Ectodermal cell (in vitro differentiated cells): ENCODE measurements around the gene DNAJB14.

Experiments used
- H3K27ac ChIP-seq: 2 replicates; pipeline ENCODE4 v1.7.0; 2013; ENCODE audit warnings: mild to moderate bottlenecking, low read depth, low read length; ENCODE audit not compliant: insufficient read depth, poor library complexity, severe bottlenecking
- H3K27me3 ChIP-seq: 2 replicates; pipeline ENCODE4 v1.7.0; 2013; ENCODE audit warnings: mild to moderate bottlenecking, low read length; ENCODE audit not compliant: insufficient read depth, control insufficient read depth, poor library complexity, severe bottlenecking
- H3K36me3 ChIP-seq: one replicate; pipeline ENCODE4 v1.7.0; 2013; ENCODE audit warnings: low read length; ENCODE audit not compliant: control insufficient read depth, insufficient read depth
- H3K4me1 ChIP-seq: one replicate; pipeline ENCODE4 v1.7.0; 2013; ENCODE audit warnings: low read length; ENCODE audit not compliant: control insufficient read depth, insufficient read depth
- H3K4me3 ChIP-seq: 2 replicates; pipeline ENCODE4 v1.7.0; 2013; ENCODE audit warnings: low read depth, low read length, control low read depth; ENCODE audit not compliant: insufficient read depth
- H3K9me3 ChIP-seq: 2 replicates; pipeline ENCODE4 v1.7.0; 2013; ENCODE audit warnings: mild to moderate bottlenecking, low read length, moderate library complexity; ENCODE audit not compliant: control insufficient read depth
- WGBS, 2 experiments: methylation state at CpG; one replicate each; pipeline ENCODE4 v1.1.7; 2013; ENCODE audit warnings: missing lambda C conversion rate in 2 of 2; 5-methylcytosine and 5-hydroxymethylcytosine counted together

Gene DNAJB14

DNA sequence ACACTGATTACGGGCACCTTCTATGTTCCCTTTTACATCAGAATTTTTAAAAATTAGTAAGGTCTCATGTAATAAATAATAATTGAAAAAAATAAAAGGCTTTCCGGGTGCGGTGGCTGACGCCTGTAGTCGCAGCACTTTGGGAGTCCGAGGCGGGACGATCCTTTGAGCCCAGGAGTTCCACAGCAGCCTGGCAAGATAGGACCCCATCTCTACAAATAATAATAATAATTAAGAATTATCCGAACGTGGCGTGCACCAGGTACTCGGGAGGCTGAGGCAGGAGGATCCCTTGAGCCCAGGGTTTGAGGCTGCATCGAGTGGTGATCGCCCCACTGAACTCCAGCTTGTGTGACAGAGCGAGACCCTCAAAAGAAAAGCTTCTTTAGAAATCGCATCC is 51.4 kb downstream of the DNAJB14 start:
- Histone ChIP-seq H3K36me3 (no peaks in the 10 kb centered on the region), H3K9me3 (no peaks in the 10 kb centered on the region), H3K4me3 (peak overlapping the region; percentile 85), H3K4me1 (peaks cover 6% of the 10 kb centered on the region), H3K27me3 (no peaks in the 10 kb centered on the region), H3K27ac (no peak overlapping the region)
- 92 to 93% methylated on average over 8 to 16 of the region's 16 CpGs for WGBS, 2 experiments

DNA sequence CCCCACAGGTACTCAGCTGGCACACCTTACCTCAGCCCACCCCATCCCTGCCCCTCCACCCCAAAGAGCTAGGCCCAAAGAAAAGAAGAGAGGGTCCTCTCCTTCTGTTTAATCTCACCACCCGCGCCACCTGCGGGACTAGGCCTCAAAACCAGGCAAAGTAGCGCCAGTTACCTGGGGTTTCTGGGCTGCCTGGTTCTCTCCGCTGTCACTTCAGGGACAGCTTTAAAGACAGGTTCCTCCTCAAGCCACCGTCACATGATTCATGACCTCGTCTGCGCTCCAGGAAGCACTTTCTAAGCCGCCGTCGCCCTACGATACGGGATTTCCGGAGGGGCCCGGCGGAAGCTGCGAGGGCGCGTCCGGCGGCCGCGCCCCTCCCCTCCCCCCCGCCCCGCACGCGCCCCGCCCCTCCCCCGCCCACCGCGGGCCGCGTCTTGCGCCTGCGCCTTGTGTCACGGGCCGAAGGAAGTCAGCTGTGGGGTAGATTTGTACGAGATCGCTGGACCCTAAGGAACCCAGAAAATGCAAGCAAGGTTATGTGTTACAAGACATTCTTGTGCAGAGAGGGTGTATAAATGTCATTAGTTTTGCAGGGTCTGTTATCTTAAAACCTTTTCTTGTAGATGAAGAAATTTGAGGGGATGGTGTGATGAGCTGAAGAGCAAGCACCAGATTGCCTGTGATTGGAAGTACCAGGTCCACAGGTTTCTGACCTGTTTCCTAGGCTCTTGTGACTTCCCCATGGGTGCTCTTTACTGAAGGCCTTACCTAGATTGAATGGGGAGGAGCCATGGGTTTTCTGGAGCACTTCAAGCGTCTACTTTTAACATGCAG is 52.0 kb downstream of the DNAJB14 start, which contains the start of gene LAMTOR3:
TSS of gene LAMTOR3 (minus strand) at position 267 of the 837 bp plus-strand sequence. CDS start 464 bp downstream, outside the sequence.
- peaks cover 6% of the 10 kb centered on the region for H3K4me1 ChIP-seq
- H3K9me3 ChIP-seq, result no peaks in the 10 kb centered on the region
- WGBS, 2 experiments, result 1 to 3% methylated on average over 37 to 40 of the region's 40 CpGs
- no peaks in the 10 kb centered on the region for H3K36me3 ChIP-seq
- H3K27me3 ChIP-seq, result no peaks in the 10 kb centered on the region
- peak within 1 kb of the TSS; percentile 36 for H3K27ac ChIP-seq
- H3K4me3 ChIP-seq, result peak within 1 kb of the TSS; percentile 85

DNA sequence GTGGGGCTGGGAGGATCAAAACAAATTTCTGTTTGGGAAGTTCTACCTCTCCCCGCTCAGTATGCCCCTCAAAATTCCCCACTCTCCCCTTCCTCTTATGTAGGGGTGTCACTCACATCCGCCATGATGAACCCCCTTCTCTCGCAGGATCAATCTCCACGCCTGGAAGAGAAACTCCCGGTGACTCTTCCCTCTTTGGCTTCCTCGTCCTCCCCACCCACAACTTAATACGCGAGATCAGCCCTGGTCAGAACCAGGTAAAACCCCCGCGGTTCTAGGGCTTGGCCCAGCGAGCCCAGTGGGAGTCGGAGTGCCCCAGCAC is 52.6 kb downstream of the DNAJB14 start:
- H3K27ac ChIP-seq, result peak overlapping the region; percentile 36
- peak overlapping the region; percentile 85 for H3K4me3 ChIP-seq
- H3K36me3 ChIP-seq, result no peaks in the 10 kb centered on the region
- 4% methylated on average over 12 of the region's 12 CpGs for WGBS, 2 experiments
- no peaks in the 10 kb centered on the region for H3K9me3 ChIP-seq
- H3K27me3 ChIP-seq, result no peaks in the 10 kb centered on the region
- H3K4me1 ChIP-seq, result peaks cover 6% of the 10 kb centered on the region

DNA sequence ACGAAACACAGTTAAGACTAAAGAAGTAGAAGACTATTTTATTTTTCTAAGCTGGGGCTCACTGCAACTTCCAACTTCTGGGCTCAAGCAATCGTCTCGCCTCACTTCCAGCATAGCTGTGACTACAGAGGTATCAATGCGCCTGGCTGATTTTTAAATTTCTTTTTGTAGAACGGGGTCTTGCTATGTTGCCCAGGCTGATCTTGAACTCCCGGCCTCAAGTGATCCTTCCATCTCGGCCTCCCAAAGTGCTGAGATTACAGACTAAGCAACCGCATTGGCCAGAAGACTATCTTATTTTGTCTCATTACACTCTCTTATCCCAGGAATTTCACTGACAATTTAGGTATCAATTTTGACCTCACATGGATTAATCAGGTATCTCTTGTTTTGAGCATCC is 53.4 kb downstream of the DNAJB14 start:
- 95% methylated on average over 8 of the region's 8 CpGs for WGBS, 2 experiments
- Histone ChIP-seq H3K4me3 (peak overlapping the region; percentile 85), H3K36me3 (no peaks in the 10 kb centered on the region), H3K4me1 (peaks cover 6% of the 10 kb centered on the region), H3K27ac (no peak overlapping the region), H3K9me3 (no peaks in the 10 kb centered on the region), H3K27me3 (no peaks in the 10 kb centered on the region)

DNA sequence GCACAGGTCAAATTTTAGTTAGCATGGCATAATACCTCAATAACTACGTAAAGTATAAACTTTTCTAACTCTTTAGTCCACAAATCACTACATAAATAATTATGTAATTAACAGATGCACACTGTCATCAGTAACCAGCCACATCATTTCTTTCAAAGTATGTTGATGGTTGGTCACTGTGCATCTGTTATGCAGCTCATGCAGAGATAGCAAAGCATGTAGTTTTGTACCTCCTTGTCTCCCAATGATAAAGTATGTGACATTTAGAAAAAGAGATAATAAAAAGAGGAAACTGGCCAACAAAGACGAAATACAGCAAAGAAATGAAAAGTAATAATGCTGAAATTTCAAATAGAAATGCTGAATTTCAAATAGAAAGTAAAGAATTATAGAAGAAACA is 55.1 kb downstream of the DNAJB14 start:
- no peak overlapping the region for H3K4me3 ChIP-seq
- H3K4me1 ChIP-seq, result peaks cover 6% of the 10 kb centered on the region
- H3K9me3 ChIP-seq, result no peaks in the 10 kb centered on the region
- 88 to 99% methylated on average over 2 of the region's 2 CpGs for WGBS, 2 experiments
- H3K27ac ChIP-seq, result no peak overlapping the region
- no peaks in the 10 kb centered on the region for H3K27me3 ChIP-seq
- no peaks in the 10 kb centered on the region for H3K36me3 ChIP-seq

DNA sequence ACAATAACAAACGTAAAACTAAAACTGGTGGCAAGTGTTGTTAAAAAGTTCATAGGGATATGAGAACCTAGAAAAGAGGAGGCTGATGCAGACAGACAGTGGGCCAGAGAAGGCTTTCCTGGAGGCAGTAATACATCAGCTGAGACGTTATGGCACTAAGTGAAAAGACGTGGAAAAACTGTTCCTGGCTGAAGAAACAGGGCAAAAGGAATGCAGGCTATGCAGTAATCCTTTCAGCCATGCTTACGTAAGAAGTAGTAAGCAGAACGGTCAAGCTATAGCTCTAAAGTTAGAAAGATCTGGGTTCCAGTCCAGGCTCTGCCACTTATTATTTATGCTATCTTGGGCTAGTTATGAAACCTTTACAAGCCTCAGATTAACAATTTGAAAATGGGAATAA is 58.6 kb downstream of the DNAJB14 start:
- Histone ChIP-seq H3K36me3 (no peaks in the 10 kb centered on the region), H3K4me1 (no peaks in the 10 kb centered on the region), H3K27me3 (no peaks in the 10 kb centered on the region), H3K27ac (no peak overlapping the region), H3K4me3 (no peak overlapping the region), H3K9me3 (no peaks in the 10 kb centered on the region)
- 78 to 85% methylated on average over 5 of the region's 5 CpGs for WGBS, 2 experiments

DNA sequence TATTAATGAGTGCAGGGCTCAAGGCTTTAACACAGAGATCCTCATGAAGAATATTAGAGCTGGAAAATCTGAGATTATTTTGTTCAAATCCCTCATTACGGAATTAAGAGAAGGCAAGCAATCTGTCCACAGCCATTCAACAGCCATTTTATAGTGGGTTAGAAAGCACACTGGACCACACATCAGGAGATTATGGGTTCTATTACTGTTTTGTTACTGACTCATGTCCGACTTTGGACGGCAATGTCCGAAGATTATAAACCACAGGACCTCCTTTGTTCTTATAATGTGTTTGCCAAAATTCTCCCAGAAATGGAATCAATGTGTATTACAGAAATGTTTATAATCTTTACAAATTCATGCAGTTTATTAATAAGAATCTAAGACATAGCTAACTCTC is 60.3 kb downstream of the DNAJB14 start:
- H3K9me3 ChIP-seq, result no peaks in the 10 kb centered on the region
- no peak overlapping the region for H3K27ac ChIP-seq
- no peak overlapping the region for H3K4me3 ChIP-seq
- WGBS, 2 experiments, result 70 to 98% methylated on average over 1 to 4 of the region's 4 CpGs
- H3K4me1 ChIP-seq, result no peaks in the 10 kb centered on the region
- no peaks in the 10 kb centered on the region for H3K36me3 ChIP-seq
- H3K27me3 ChIP-seq, result no peaks in the 10 kb centered on the region

DNA sequence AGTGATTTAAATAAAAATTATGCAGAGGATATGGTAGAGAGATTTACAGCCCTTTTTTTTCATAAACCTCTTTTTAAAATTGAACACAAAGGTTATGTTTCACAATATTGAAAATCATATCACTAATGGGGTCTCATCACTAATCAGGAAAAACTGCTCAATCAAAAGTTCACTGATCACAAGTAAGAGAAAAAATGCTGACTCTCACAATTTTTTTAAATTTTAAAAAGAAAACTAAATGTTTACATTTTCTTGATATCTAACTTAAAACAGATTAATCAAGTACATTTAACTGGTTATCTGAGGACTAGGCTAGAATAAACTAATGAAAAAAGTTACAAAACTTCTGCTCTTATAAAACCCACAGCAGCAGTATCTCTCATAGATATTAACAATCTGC is 60.7 kb downstream of the DNAJB14 start:
- Histone ChIP-seq H3K4me3 (no peak overlapping the region), H3K9me3 (no peaks in the 10 kb centered on the region), H3K4me1 (no peaks in the 10 kb centered on the region), H3K36me3 (peaks cover 1% of the 10 kb centered on the region), H3K27ac (no peak overlapping the region), H3K27me3 (no peaks in the 10 kb centered on the region)

DNA sequence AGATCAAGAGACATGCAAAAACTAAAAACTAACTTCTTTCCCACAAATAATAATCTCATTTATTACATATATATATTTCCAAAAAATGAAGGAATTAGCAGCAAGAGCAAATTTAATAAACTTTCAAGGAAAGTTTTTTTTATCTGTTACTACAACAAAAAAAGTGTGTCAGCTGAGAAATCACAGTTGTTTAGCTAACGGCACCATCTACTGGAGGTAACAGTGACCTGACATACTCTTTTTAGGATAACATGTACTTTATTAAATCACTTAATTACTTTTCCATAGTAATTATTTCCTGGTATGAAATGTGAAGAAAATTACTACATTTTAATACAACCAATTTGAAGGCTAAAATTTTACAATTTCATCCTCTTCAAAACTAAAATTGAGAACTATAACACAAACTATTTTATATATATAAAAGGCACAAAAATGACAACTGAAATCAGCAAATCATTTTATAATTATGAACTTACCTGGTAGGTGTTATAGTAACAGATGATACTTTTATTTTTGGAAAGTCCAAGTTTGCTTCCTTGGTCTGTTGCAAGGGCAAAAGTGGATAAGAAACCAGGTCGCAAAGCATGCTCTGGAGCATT is 61.3 kb downstream of the DNAJB14 start:
- H3K4me1 ChIP-seq, result no peaks in the 10 kb centered on the region
- no peaks in the 10 kb centered on the region for H3K9me3 ChIP-seq
- peaks cover 5% of the 10 kb centered on the region for H3K36me3 ChIP-seq
- H3K27ac ChIP-seq, result no peak overlapping the region
- H3K27me3 ChIP-seq, result no peaks in the 10 kb centered on the region
- no peak overlapping the region for H3K4me3 ChIP-seq
- 93 to 100% methylated on average over 1 to 2 of the region's 2 CpGs for WGBS, 2 experiments

DNA sequence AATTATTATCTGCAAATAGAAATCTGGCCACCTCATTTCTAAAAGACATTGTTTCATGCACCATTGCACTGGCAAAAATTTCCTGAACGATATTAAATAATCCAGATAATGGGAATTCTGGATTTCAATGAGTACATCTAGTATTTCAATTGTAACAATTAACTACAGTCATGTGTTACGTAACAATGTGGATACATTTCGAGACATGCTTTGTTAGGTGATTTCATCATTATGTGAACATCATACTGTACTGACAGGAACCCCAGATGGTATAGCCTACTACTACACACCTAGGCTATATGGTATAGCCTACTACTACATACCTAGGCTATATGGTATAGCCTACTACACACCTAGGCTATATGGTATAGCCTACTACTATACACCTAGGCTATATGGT is 67.0 kb downstream of the DNAJB14 start:
- no peaks in the 10 kb centered on the region for H3K4me1 ChIP-seq
- WGBS, 2 experiments, result 94 to 100% methylated on average over 1 to 3 of the region's 3 CpGs
- H3K27ac ChIP-seq, result no peak overlapping the region
- H3K9me3 ChIP-seq, result no peaks in the 10 kb centered on the region
- H3K4me3 ChIP-seq, result no peak overlapping the region
- H3K36me3 ChIP-seq, result peaks cover 5% of the 10 kb centered on the region
- H3K27me3 ChIP-seq, result no peaks in the 10 kb centered on the region
